GM23338 (cell line): Measurements from ENCODE around the gene WDR93.

Source experiments
- CREB1 ChIP-seq: fragments of 250-450 bp; sonication (Bioruptor Pico); IDR thresholded peaks from 2 replicates; pipeline ENCODE4 v1.5.0; 2020; ENCODE audit warnings: low read depth, mild to moderate bottlenecking, moderate library complexity
- CTCF ChIP-seq, 2 experiments: fragments of 200-600 bp in 1 of 2; sonication (generic) in 1 of 2; conservative IDR thresholded peaks; 2 replicates each; pipeline versions ENCODE4 v1.5.1 to v1.6.1; 2016 to 2017; ENCODE audit warnings: antibody characterized with exemption in 2 of 2, low read depth in 2 of 2, mild to moderate bottlenecking in 2 of 2, moderate library complexity in 1 of 2
- EZH2 ChIP-seq: fragments of 200-600 bp; sonication (generic); IDR thresholded peaks from one replicate; pipeline ENCODE4 v1.8.0; 2017; ENCODE audit warnings: antibody characterized with exemption, mild to moderate bottlenecking, low read depth; ENCODE audit not compliant: unreplicated experiment
- EZH2phosphoT487 ChIP-seq: fragments of 200-600 bp; sonication (generic); IDR thresholded peaks from one replicate; pipeline ENCODE4 v1.8.1; 2018; ENCODE audit warnings: antibody characterized with exemption; ENCODE audit not compliant: unreplicated experiment
- JUNB ChIP-seq: IDR thresholded peaks from one replicate; pipeline ENCODE4 v1.6.1; 2016; ENCODE audit warnings: antibody characterized with exemption; ENCODE audit not compliant: unreplicated experiment
- NANOG ChIP-seq: IDR thresholded peaks from 2 replicates; pipeline ENCODE4 v1.6.1; 2016; ENCODE audit warnings: antibody characterized with exemption, borderline replicate concordance
- POLR2AphosphoS5 ChIP-seq: IDR thresholded peaks from 2 replicates; pipeline ENCODE4 v1.6.1; 2016; ENCODE audit warnings: antibody characterized with exemption, low read depth
- REST ChIP-seq: IDR thresholded peaks from one replicate; pipeline ENCODE4 v1.6.1; 2018; ENCODE audit warnings: antibody characterized with exemption; ENCODE audit not compliant: unreplicated experiment
- ZNF331 ChIP-seq: fragments of 250-450 bp; sonication (Bioruptor Pico); IDR thresholded peaks from 2 replicates; pipeline ENCODE4 v1.5.0; 2020; ENCODE audit warnings: low read depth, mild to moderate bottlenecking, moderate library complexity

GRCh38 chr15:89693696-89694095, 3.1 kb downstream of the WDR93 start:
- TF ChIP-seq CTCF (conservative IDR thresholded peaks at IDR 0.05; ENCODE audit: low read depth in 2 of 2) (no peak), REST (no peak), POLR2AphosphoS5 (no peak), NANOG (no peak), EZH2 (no peak), EZH2phosphoT487 (no peak), ZNF331 (CRISPR knock-in tag) (no peak), JUNB (no peak), CREB1 (no peak)
